Activated gamma-delta T cell (primary cell): ENCODE data around the gene FNIP2.

ENCODE experiments used
- DNase-seq: peaks from one replicate; lab custom pipeline; 2025; lab: John Stamatoyannopoulos, UW

Gene FNIP2

DNA sequence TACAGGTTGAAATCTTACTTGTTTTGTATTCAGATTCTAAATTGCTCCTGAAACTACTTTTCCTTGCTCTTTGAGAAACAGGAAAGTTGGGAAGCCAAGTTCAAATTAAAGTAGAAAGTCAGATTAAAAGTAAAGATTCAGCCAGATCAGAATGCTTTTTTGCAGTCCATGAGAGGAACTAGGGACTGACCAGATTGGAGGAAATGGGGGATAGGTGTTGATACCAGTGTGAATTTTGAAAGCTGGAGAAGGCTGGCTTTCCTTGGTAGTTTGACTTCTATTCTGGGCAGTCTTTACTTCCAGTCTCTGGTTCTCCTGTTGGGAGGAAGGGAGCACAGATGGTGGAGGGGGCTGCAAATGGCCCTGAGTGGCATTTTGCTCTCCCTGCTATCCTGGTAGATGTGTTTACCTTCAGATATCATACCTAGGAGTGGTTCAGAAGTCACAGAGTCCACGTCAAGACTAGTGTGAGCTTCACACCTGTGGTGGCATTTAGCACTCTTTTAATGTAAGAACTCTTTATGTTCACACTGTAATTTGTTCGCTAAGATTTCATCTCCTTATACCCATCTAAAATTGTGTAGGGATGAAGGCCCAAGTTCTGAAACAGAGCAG is 68.8 kb downstream of the FNIP2 start:
- DNase-seq = no peak

GRCh38 chr4:158840131-158840530 is 71.3 kb downstream of the FNIP2 start:
- DNase-seq = no peak

GRCh38 chr4:158841540-158841939 is 72.7 kb downstream of the FNIP2 start:
- no peak for DNase-seq

DNA sequence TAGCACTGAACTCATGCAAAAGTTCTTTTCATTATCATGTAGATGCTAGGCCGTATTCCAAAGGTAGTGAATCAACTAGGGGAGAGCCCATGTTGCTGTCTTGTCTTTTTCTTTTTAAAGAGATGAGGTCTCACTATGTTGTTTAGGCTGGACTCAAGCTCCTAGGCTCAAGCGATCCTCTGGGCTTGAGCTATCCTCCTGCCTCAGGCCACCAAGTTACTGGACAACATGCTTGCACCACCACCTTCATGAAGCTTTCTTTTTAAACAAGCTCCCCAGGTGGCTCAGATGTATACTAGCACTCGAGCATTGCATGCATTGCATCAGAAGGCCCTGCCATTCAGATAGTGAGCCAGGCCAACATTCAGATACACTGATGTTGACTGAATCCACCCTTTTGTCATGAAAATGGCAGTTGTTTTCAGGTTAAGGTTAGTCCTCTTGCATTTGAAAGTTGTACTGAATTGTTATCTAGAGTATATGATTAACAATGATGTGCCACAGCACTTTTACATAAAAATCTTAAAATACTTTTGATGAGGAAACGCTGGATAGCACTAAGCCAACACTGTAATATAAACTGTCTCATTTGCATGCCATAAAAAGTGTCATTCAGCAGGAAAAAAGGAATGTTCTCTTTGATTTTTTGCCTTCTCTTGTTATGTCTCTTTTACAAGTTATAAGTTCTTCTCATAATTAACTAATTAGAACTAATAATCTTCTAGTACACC is 76.7 kb downstream of the FNIP2 start:
- no peak for DNase-seq

- no peak for DNase-seq
Measured at GRCh38 chr4:158847535-158847934, 78.7 kb downstream of the FNIP2 start.

DNA sequence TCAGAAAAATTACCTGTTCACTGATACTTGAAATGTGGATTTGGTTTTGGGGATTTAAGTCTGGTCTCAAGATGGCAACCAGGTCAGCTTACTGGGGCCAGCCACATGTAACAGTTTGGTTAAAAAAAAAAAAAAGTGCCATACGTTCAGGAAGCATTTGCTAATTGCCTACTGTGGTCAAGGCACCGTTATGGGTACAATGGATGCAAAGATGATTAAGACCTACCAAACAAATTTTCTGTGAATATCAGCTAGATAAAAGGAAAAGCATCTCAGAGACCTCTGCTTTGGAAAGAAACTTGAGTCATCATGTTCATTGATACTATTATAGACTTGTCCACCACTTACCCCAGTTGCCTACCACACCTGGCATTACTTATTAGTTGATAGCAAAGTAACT is 80.9 kb downstream of the FNIP2 start:
- no peak for DNase-seq

DNA sequence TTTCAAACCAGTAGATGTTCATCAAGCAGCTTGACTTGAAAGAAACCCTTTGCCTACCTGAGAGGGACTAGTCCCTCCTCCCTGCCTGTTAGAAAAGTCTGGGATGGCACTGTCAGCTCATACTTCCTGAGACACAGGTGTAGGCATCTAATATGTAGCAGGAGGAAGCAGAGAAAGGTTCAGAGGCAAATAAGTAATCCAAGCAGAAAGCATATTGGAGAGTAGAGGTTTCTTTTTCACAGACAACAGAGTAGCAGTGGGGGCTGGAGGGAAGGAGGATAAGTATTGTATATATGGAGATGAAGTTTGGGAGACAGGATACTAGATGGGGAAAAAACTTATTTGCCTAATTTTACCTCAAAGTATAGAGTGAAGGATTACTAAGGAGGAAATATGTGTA is 81.5 kb downstream of the FNIP2 start:
- DNase-seq = no peak

DNA sequence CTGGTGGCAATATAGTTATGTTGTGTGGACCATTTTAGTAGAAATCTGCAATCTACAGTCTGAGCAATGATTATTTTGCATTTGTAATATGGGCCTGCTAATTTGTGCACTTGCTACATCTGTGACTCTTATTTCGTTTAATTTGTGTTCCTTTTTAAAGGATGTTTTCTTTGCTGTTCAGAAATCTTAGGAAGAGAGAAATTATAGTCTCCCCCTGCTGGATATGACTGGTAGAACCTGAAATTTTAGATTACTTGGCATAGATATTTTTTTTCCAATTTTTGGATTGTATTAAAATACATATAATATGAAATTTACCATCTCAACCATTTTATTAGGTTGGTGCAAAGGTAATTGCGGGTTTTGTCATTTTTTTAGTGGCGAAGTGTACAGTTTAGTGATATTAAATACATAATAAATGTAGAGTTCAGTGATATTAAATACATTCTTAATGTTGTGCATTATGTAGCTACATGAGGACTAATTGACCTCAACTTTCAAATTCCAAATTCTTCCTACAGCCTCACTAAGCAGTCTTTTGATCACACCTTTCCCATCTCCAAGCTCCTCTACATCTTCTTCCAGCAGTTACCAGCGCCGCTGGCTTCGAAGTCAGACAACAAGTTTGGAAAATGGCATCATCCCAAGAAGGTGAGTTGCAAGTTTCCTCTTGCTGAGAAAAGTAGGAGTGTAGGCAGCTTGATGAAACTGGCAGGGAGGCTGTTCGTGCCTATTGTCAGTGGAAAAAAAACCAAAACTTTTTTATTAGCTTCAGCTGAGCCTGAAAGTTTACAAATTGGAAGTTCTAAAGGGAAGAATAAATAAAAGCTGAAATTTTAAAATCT is 82.2 kb downstream of the FNIP2 start:
- DNase-seq = no peak

DNA sequence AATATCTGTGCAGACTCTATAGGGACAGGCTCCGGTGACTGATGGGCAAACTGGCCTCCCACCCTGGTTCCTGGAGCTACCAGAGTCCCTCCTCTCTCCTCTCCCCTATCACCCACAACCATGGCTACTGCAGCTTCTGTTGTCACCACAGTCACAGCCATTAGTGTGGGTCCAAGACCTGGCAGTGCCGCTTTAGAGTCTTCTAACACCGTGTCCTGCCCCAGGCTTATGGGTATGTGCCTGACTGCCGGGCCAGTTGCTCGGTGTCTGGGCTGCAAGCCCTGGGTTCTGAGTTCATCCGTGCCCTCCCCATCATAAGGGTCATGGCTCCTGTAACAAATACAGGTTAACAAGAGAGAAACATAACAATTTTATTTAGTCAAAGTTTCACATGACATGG is 85.4 kb downstream of the FNIP2 start:
- no peak for DNase-seq

- no peak for DNase-seq
Measured at GRCh38 chr4:158856852-158857251, 88.0 kb downstream of the FNIP2 start.

DNA sequence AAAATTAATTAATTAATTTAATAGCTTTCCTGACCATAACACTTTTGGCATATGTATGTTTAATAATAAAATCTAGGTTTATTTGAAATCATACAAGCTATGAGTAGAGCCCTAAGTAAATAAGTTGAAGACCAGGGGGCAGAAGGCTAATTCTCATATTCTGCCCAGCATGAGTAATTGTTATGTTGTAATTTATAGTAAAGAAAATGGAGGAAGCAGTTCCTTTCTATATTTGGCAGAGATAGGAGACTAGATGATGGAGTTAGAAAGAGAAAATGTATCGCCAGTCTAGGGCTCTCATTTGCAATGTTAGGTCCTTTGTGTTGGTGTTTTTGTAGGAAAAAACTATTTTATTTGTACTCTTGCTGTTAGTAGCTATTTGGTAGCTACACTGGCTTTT is 89.1 kb downstream of the FNIP2 start:
- DNase-seq = no peak

- DNase-seq = no peak
Measured at GRCh38 chr4:158858410-158859199, 89.8 kb downstream of the FNIP2 start.

DNA sequence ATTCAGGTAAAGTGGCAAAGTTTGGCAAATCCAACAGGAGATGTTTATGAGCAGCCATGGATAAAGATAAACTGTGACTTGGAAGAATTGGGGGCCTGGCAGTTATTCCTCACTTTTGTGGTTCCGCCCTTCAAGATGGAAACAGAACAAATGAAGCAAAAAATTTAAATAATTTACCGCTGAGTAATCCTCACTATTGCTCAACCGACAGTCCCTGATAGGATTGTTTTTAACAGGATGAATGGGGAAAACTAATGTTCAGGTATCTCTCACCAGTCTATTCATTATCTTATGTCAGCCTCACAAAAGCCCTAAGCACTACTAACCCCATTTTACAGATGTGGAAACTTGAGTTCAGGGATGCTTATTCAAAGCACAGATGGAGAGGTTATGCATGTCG is 90.8 kb downstream of the FNIP2 start:
- DNase-seq = no peak

DNA sequence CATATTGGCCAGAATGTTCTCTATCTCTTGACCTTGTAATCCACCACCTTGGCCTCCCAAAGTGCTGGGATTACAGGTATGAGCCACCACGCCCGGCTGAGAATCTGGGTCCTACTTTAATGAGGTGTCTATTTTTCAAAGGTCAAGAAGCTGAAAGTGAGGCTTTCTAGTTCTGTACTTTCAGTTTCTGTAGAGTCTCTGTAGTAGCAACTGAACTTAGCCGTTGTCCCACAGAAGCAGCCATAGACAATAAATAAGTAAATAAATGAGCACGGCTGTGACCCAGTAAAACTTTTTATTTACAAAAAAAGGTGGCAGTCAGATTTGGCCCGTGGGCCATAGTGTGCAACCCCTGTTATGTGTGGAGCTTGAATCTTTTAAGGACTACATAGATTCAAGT is 92.0 kb downstream of the FNIP2 start:
- DNase-seq = no peak

GRCh38 chr4:158861281-158861680 is 92.5 kb downstream of the FNIP2 start:
- DNase-seq = no peak

GRCh38 chr4:158861766-158862165 is 92.9 kb downstream of the FNIP2 start:
- DNase-seq = no peak

DNA sequence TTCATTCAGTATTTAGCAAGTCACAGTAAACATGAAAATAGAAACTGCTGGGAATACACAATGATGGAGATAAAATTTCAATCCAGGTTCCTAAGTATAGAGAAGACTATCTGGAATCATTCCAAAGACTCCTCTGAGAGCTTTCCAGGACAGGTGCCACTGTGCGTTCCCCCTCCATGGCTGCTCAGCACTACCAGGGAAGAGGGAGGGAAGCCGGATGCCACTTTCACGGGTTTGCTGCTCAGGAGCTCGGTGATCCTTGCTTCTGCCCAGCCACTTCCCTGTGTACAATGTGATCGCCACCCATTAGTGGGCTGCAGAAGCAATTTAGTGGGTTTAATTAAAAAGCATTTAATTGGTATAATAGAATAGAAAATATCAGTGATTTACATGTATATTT is 94.5 kb downstream of the FNIP2 start:
- no peak for DNase-seq

GRCh38 chr4:158865520-158866177 is 96.8 kb downstream of the FNIP2 start:
- no peak for DNase-seq

- DNase-seq = no peak
Measured at GRCh38 chr4:158869001-158869400, 100.2 kb downstream of the FNIP2 start.

DNA sequence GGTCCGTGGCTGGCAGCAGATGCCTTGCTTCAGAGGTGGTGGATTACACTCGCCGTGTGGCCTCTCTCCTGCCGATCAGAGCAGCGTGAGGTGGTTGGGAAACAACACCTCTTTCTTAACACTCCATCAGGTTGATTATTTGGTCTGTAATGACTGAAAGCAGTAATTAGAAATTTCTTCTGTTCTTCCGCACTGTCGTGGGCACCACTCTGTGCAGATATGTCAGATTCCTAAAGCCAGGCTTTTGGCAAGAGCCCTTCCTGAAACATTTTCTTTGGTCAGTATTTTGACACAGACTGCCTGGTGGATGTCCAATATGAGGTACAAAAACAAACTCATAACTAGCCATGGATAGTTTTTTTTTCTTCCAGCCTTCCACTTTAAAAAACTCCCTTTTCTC is 100.9 kb downstream of the FNIP2 start:
- DNase-seq = no peak

GRCh38 chr4:158870282-158870625 is 101.4 kb downstream of the FNIP2 start:
- DNase-seq = no peak
